Measurements from ENCODE around the gene BCL2A1.
"Not testable (repeated sequence)": the region's sequence is repeated elsewhere in the genome, so short reads cannot be mapped to it uniquely, and the experiment has no call there.

DNA sequence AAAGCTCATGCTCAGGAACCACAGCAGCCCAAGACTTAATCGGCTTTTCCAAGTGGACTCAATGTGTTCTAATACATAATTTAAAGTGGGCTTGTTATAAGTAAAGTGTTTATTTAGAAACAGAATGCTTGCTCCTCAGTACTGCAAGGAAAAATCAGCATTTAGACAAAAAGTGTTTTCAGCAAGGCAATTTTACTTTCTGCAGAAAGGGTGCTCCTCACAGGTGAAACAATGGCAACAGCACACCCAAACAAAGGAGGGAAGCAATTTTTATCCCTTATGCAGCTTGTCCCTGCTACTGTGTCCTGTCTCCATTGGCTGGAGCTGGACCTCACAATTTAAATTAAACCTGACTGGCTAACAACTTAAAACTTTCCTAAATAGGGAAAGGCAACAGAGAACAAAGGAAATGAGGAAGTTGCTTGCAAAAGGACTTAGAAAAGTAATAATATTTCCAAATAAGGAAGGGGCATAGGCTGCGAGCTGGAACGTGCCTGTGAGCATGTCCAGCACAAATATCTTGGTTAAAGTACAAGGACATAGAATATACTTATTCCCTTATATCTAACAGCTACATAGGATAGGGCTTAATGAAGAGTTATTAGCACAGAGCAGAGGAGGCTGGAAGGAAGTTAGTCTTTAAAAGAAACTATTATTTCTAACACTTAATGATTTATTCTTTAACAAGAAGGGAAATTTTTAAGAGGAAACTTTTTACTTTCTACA is 55.1 kb downstream of the BCL2A1 start:
- TF ChIP-seq, protein P1, sequence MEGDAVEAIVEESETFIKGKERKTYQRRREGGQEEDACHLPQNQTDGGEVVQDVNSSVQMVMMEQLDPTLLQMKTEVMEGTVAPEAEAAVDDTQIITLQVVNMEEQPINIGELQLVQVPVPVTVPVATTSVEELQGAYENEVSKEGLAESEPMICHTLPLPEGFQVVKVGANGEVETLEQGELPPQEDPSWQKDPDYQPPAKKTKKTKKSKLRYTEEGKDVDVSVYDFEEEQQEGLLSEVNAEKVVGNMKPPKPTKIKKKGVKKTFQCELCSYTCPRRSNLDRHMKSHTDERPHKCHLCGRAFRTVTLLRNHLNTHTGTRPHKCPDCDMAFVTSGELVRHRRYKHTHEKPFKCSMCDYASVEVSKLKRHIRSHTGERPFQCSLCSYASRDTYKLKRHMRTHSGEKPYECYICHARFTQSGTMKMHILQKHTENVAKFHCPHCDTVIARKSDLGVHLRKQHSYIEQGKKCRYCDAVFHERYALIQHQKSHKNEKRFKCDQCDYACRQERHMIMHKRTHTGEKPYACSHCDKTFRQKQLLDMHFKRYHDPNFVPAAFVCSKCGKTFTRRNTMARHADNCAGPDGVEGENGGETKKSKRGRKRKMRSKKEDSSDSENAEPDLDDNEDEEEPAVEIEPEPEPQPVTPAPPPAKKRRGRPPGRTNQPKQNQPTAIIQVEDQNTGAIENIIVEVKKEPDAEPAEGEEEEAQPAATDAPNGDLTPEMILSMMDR (IDR thresholded peaks at IDR 0.05; ENCODE audit: insufficient read depth, low read length, poor library complexity, severe bottlenecking) = not testable (repeated sequence)
- TF ChIP-seq EZH2phosphoT487 (conservative IDR thresholded peaks at IDR 0.05; ENCODE audit: low read length) = not testable (repeated sequence)

Measured in SU-DHL-6 (cell line).